HUDEP-2 (cell line): Measurements from ENCODE around the gene MRC2.
A peak's percentile ranks its signal among the peaks of the same experiment; 100 is the strongest.

Source experiments
- DNase-seq, 76 experiments: peaks; one replicate each; lab custom pipeline; 2025; ENCODE audit not compliant: unreplicated experiment in 76 of 76; lab: John Stamatoyannopoulos, UW

MRC2 gene

DNA sequence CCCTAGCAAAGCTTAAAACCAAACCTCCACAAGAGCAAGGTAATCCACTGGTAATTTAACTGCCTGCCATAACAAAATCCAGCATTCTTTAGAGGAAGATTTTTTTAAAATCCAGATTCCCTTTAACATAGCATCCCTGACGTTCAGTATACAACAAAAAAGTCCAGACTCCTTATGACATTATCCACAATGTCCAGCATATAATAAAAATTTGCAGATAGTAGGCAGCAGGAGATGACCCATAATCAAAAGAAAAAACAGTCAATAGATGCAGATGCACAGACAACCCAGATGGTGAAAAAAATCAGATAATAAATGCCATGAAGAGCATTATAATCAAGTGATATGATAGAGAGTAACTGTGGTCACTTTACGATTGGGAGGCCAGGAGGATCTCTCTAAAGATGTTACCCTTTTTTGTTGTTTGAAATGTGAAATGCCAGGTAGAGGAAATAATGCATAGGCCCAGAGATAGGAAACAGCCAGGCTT is 33.2 kb downstream of the MRC2 start:
- no peak for DNase-seq

DNA sequence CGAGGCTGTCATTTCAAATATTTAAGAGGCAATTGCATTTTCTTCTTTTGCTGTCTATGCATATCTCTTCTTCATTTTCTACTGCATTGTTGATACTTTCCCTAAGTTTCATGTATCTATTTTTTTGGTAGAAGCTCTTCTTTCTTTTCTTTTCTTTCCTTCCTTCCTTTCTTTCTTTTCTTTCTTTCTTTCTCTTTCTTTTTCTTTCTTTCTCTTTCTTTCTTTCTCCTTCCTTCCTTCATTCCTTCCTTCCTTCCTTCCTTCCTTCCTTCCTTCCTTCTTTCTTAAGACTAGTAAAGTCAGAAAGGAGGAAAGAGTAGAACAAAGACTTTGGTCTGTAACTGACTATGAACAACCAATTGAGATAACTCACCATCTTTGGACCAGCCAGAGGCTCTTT is 33.9 kb downstream of the MRC2 start:
- no peak for DNase-seq

DNA sequence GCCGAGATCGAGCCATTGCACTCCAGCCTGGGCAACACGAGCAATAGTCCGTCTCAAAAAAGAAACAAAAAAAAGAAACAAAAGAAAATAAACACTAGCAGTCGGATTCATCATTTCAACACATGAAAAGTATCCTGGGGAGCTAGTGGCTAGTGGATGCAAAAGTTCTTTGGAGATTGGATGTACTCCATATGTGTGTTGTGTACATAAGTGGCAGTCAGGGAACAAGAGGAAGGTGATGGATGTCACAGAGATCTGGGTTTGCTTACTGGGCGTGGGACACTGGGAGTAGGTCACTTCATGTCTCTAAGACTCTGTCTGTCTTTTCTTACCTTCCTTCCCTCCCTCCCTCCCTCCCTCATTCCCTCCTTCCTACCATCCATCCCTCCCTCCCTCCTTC is 35.4 kb downstream of the MRC2 start:
- DNase-seq = no peak

DNA sequence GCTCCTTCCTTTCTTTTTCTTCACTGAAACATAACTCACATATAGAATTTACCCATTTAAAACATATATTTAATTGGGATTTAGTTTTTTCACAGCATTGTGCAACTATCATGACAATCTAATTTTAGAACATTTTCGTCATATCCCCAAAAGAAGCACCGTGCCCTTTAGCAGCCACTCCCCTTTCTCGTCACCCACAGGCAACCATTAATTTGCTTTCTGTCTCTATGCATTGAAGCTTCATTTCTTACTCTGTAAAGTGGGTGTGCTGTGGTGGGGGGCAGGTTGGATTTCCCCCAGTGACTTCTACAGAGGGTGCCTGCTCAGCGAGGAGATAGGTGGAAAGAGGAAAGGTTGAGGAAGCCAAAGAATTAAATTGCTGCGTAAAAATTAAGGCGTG is 35.8 kb downstream of the MRC2 start:
- DNase-seq = no peak

DNA sequence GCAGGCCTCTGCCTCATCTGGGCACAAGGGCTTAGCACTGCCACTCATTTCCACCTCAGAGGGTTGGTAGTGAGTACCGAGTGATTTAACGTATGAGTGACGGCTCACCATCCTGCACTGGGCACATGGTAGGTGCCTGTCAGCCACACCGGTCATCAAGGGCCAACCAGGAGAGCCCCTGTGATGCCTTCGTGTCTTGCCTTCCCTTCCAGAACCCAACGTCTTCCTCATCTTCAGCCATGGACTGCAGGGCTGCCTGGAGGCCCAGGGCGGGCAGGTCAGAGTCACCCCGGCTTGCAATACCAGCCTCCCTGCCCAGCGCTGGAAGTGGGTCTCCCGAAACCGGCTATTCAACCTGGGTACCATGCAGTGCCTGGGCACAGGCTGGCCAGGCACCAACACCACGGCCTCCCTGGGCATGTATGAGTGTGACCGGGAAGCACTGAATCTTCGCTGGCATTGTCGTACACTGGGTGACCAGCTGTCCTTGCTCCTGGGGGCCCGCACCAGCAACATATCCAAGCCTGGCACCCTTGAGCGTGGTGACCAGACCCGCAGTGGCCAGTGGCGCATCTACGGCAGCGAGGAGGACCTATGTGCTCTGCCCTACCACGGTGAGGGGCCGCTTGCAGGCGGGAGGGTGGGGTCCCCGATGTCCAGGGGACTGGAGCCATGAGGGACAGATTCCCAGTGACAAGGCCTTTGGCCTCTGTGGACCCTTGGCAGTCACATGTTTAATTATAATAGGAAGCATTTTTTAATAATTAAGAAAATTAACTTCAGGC is 37.1 kb downstream of the MRC2 start:
- no peak for DNase-seq

DNA sequence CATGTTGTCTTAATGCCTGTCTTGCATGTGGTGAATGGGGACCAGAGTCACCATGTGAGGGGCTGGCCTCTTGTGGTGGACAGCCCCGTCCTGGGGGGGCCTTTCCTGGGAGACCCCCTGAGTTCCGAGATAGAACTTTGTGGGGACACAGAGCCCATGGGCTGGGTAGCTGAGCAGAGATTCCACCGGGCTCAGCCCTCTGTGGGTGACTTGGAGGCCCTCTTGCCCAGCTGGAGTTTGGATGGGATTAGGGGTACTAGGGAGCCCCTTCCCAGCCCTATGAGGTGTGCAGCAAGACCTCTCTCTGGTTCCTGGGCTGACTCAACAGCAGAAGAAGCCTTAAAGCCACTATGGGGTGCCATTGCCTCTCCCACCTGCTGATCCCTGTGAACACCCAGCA is 38.1 kb downstream of the MRC2 start:
- no peak for DNase-seq

DNA sequence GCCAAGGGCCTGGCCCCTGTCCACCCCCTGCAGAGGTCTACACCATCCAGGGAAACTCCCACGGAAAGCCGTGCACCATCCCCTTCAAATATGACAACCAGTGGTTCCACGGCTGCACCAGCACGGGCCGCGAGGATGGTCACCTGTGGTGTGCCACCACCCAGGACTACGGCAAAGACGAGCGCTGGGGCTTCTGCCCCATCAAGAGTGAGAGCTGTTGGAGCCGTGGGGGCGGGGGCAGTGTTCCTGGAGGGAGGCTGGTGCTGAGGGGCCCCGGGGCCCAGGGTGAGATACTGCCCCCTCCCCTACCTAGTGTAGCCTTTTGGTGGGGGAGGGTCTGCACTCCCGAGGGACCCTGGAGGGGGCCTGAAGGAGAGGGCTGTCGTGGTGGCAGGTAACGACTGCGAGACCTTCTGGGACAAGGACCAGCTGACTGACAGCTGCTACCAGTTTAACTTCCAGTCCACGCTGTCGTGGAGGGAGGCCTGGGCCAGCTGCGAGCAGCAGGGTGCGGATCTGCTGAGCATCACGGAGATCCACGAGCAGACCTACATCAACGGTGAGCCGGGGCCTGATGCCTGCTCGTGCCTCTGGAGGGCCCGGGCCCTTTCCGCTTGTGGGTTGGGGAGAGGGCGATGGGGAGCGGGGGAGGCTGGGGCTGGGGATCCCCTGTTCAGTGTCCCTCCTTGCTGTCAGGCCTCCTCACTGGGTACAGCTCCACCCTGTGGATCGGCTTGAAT is 38.8 kb downstream of the MRC2 start:
- no peak for DNase-seq

DNA sequence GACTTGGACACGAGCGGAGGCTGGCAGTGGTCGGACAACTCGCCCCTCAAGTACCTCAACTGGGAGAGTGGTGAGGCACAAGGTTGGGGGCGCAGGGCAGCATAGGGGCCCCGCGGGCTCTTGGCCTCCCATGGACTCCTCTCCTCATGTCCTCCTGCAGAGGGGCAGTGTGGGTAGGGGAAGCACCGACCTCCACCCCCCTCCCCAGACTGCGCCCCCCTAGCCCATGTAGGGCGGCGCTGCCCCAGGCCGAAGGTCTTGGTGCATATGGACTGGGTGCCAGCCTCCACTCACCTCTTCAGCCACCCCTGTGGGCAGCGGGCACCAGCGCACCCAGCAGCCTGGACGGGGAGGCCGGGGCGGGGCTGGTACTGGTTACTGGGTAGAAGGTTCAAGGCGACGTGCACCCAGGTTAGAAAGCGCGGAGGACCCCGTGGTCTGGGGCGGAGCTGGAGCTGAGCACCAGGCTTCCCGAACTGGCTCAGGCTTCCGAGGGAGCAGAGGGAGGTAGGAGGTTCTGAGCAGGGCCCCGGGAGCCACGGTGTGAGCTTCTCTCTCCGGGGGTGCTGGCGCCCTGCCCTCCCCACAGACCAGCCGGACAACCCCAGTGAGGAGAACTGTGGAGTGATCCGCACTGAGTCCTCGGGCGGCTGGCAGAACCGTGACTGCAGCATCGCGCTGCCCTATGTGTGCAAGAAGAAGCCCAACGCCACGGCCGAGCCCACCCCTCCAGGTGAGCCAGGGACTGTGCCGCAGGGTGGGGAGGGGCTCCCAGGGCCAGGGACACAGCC is 39.5 kb downstream of the MRC2 start:
- DNase-seq = no peak

DNA sequence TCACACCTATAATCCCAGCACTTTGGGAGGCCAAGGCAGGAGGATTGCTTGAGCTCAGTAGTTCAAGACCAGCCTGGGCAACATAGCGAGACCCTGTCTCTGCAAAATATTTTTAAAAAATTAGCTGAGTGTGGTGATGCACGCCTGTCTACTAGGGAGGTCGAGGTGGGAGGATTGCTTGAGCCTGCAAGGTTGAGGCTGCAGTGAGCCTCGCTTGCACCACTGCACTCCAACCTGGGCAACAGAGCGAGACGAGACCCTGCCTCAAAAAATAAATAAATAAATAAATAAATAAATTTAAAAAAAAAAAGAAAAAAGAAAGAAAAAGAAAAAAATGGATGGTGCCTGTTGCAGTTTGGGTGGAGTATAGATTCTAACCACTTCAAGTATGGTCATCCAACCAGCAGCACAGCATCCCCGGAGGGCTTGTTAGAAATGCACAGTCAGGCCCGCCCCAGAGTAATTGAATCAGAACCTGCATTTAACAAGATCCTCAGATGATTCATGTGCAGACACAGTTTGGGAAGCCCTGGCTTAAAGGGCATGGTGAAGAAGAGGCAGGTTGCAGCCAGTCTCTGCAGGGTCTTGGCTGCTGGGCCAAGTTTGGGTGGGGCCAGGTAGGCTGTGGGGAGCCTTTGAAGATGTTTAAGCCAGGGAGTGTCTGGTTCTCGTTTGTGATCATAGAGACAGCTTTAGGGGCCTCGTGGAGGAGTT is 40.8 kb downstream of the MRC2 start:
- no peak for DNase-seq

DNA sequence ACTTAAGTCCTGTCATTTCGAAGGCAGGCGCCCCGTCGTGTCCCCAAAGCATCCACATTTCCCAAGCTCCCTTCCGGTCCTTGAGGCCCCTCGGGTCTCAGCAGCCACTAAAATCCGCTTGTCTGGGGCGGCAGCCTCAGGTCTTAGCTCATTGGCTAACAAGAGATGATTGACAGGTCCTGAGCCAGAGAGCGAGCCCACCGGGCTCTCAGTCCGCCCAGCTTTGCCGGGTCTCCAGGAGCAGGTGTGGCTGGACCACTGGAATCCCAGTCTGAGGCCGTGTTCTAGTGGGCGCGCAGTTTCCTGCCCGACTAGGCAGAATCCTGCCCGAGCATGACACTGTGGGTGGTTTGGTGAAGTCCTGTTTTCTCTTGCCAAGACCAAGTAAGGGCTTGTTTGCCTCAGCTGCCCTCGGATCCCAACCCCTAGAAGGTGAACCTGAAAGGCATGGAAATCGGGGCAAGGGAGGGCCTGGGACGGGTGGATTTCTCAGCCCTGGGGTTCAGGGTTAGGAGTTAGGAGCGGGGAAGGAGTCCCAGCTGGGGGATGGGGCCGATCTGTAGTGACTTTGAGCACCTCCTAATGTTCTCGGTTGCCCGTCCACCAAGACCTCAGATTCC is 42.8 kb downstream of the MRC2 start:
- no peak for DNase-seq

DNA sequence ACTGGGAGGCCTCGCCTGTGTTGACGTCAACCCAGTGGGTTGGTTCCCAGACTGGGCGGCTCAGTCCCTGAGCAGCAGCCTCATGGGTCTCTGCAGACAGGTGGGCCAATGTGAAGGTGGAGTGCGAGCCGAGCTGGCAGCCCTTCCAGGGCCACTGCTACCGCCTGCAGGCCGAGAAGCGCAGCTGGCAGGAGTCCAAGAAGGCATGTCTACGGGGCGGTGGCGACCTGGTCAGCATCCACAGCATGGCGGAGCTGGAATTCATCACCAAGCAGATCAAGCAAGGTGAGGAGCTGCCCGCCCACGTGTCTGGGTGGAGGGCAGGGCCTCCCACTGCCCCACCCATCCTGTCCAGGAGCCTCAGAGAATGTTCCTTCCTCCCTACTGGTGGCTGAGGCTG is 44.1 kb downstream of the MRC2 start:
- DNase-seq = peak in 7 of 76 experiments; percentile 7 to 40 (median 22)

DNA sequence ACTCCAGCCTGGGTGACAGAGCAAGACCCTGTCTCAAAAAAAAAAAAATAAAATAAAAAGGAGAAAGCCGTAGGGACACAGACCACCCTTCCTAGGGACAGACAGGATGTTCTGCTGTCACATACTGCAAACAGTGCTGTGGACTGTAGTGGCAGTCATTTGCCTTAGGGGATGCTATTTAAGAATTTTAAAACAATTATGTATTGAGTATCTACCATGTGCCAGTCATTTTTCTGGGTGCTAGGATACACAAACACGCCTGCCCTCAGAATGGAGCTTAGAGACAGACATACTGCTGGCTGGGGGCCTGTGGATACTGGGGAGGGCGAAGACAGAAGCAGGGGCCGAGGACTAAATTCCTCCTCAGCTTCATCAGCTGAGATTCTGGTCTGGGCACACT is 45.5 kb downstream of the MRC2 start:
- no peak for DNase-seq

DNA sequence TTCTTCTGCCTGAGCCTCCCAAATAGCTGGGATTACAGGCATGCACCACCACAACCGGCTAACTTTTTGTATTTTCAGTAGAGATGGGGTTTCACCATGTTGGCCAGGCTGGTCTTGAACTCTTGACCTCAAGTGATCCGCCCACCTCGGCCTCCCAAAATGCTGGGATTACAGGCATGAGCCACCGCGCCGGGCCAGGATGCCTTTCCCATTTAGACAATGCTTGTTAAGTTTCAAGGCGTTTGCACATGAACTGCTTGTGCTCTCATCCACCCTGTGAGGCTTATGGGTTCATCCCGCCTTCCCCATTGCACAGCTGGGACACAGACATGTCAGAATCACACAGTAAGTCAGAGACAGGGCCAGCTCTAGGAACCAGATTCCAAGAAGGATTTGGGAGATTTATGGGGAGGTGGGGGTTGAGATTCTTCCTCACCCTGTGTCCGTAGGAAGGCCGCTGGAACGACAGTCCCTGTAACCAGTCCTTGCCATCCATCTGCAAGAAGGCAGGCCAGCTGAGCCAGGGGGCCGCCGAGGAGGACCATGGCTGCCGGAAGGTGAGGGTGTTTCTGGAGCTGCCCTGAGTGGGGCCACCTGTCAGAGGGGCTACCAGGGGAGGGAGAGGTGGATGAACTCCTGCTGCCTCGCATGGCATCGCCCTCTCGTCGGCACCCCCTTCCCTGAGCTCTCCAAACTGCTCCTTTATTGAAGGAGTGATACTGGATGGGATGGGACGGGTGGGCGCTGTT is 46.3 kb downstream of the MRC2 start:
- no peak for DNase-seq

DNA sequence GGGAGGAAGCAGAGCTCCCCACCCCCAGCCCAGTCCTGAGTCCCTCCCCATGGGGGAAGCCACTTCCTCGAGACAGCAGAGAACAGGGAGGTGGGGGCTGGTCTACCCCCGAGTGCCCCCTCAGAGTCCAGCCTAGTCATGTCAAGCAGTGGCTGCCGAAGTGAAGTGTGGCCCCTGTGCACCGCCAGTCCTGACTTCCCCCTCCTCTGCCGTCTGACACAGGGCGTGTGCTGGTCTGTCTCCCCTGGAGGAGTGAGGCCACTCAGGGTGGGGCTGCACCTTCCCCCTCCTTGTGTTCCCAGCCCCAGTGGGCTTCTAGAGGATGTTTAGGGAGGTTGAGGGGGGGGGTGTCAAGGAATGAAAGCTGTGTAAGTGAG is 46.9 kb downstream of the MRC2 start:
- no peak for DNase-seq

DNA sequence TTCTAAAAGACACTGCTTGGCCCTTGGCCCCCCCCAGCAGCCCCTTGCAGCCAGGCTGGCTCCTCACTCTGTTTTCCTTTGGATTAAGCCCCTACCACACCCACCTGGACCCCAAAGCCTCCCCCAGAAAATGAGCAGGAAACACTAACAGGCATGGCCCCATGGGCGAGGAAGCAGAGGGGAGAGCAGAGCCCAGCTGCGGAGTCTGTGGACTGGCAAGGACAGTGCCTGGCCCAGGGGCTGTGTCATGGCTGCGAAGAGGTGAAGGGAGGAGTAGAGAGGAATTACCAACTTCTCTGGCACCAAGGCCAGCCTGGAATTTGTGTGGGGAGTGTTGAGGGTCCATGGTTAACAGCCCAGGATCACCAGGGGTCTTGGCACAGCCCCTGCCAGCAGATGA is 47.4 kb downstream of the MRC2 start:
- DNase-seq = no peak

DNA sequence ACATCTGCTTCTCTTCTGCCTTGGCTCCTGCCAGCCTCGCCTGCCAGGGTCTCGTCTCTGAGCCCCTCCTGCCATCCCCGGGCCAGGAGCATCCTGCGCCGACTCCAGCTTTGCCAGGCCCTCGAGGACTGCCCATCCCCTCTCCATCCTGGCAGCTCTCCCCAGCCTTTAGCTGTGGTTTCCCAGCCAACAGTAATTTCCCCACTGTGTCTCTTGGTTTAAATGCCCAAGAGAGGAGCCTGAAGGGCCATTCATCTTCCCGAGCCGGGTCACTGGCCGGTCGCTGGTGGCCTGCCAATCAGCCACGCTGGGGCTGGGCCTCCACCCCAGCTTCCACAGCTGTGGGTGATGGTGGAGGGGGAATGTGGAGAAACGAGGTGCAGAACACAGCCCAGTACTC is 47.8 kb downstream of the MRC2 start:
- DNase-seq = no peak

DNA sequence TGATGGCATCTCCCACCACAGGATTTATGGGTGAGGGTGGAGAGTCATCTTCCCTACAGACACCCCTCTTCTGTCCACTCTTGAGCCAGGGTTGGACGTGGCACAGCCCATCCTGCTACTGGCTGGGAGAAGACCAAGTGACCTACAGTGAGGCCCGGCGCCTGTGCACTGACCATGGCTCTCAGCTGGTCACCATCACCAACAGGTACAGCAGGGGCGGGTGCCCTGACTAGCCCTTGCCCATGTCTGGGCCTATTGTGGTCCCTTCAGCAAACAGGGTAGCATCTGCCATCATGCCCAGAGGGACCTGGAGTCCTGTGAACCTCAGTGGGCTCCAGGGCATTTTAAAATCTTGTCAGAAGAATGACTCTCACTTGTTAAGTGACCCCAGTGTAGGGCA is 48.2 kb downstream of the MRC2 start:
- no peak for DNase-seq

DNA sequence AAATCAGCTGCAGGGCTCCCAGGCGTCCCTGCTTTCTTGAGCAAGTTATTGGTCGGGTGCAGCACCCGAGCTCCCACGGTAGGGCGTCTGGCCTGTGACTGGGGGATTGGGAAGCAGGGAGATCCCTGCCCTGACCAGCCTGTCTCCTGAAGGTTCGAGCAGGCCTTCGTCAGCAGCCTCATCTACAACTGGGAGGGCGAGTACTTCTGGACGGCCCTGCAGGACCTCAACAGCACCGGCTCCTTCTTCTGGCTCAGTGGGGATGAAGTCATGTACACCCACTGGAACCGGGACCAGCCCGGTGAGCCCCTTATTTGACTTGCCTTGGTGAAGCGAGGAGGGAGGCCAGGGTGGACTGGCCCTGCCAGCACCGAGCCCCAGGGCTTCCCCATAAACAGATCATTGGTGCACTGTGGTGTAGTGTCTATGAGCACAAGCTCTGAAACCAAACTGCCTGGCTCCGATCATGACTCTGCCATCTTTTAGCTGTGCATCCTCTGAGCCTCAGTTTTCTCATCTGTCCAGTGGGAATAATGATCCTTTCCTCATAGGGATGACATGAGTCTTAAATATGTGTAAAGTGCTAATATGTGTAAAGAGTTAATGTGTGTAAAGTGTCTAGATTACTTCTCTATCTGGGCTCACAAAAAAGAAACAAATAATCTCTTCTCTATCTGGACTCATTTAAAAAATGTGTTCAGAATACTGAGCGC is 48.9 kb downstream of the MRC2 start:
- DNase-seq = no peak

DNA sequence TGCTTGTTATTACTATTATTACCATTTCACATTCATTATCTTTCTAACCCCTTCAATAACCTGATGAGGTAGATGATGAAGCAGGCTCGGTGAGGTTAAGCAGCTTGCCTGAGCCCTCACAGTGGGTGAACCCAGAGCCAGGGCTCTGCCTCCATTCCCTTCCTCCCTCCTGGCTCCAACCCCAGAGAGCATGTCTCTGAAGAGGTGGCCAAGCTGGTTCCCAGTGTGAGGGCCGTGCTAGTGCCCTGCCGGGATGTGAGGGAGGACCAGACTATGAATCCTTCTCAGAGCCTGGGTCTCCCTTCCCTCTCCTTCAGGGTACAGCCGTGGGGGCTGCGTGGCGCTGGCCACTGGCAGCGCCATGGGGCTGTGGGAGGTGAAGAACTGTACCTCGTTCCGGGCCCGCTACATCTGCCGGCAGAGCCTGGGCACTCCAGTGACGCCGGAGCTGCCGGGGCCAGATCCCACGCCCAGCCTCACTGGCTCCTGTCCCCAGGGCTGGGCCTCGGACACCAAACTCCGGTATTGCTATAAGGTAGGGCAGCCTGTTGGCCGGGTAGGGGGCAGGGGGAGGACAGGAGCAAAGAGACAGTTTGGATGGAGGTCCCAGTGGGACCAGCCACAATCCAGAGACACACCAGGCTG is 49.6 kb downstream of the MRC2 start:
- DNase-seq = no peak
